ENCODE measurements around the gene TRIM33.

- TF ChIP-seq CTCF (IDR thresholded peaks at IDR 0.05) (no peak), POLR2A (IDR thresholded peaks at IDR 0.05) (no peak)
These were observed 43.6 kb upstream of the TRIM33 start for GRCh38 chr1:114554577-114554976.

Data from adrenal gland (tissue), 5 donors.